RPMI7951 (cell line): ENCODE measurements around the gene GTF3A. TPM values are rescaled to one million over a fixed set of nuclear protein-coding genes. Genes with fewer than 3 reads are reported as not detected.

Experiments
- total RNA-seq: library from RNA; depleted of rRNA; stranded (reverse); fragments of >200 nt; shearing (Covaris generic); gene quantifications from 2 replicates; pipeline ENCODE4 v1.2.3, GENCODE V29; 2014; rRNA removed

Gene GTF3A
- total RNA-seq, 1 experiment from 2014 or later, result 185 TPM

Other genes with a start within 250 kb of the GTF3A start
- gene RPL21, start 173.1 kb upstream of the GTF3A start, total RNA-seq, result 909 and 1,010 TPM in 2 replicates
- 0.78 and 2.8 TPM in 2 replicates for gene RASL11A, start 153.8 kb upstream of the GTF3A start, total RNA-seq
- gene MTIF3, start 25.9 kb downstream of the GTF3A start, total RNA-seq, result 64.7 and 83.4 TPM in 2 replicates
- gene LNX2, start 195.9 kb downstream of the GTF3A start, total RNA-seq, result 5.3 and 6.3 TPM in 2 replicates
- 82.1 and 85.1 TPM in 2 replicates for gene POLR1D, start 197.3 kb downstream of the GTF3A start, total RNA-seq